Gastrocnemius medialis (tissue), 4 donors: ENCODE results near the gene ZNF506. TPM values are rescaled to one million over a fixed set of nuclear protein-coding genes. Genes with fewer than 3 reads are reported as not detected.
"Not testable (repeated sequence)": the region's sequence is repeated elsewhere in the genome, so short reads cannot be mapped to it uniquely, and the experiment has no call there.

Experiments used
- ATAC-seq, 2 donors: fragments of 150-250 bp; one replicate each; pipeline ENCODE4 v1.9.1; 2016
- DNase-seq, 2 donors: peaks; one replicate each; pipeline ENCODE4 v3.0.0-alpha.2; 2019
- H3K27ac ChIP-seq, 4 donors: fragments of 200-600 bp; sonication (generic); 1 replicate in 1 of 4; 2 replicates in 3 of 4; pipeline ENCODE4 v1.5.1; 2016 to 2018; ENCODE audit warnings: mild to moderate bottlenecking in 2 of 4, moderate library complexity in 1 of 4
- H3K27me3 ChIP-seq, 3 donors: fragments of 200-600 bp; sonication (generic) in 2 of 3; 1 replicate in 1 of 3; 2 replicates in 2 of 3; pipeline versions ENCODE4 v1.5.1 to v1.6.0; 2016 to 2019; ENCODE audit warnings: mild to moderate bottlenecking in 1 of 3, moderate library complexity in 1 of 3
- H3K36me3 ChIP-seq, 2 donors: fragments of 200-600 bp; sonication (generic) in 1 of 2; one replicate each; pipeline ENCODE4 v1.5.1; 2017 to 2018
- H3K4me1 ChIP-seq, 2 donors: fragments of 200-600 bp; sonication (generic) in 1 of 2; one replicate each; pipeline ENCODE4 v1.5.1; 2016 to 2017; ENCODE audit warnings: mild to moderate bottlenecking in 2 of 2
- H3K4me3 ChIP-seq, 4 donors: fragments of 200-600 bp; sonication (generic) in 3 of 4; 1 replicate in 1 of 4; 2 replicates in 3 of 4; pipeline ENCODE4 v1.5.1; 2016 to 2019; ENCODE audit warnings: mild to moderate bottlenecking in 2 of 4
- H3K9me3 ChIP-seq, 3 donors: fragments of 200-600 bp; sonication (generic) in 2 of 3; 1 replicate in 1 of 3; 2 replicates in 2 of 3; pipeline ENCODE4 v1.5.1; 2016 to 2019
- CTCF ChIP-seq, 5 experiments: fragments of 450-650 bp in 3 of 5; fragments of 200-600 bp in 2 of 5; sonication (generic) in 2 of 5; IDR thresholded peaks in 4 of 5; conservative IDR thresholded peaks in 1 of 5; 1 replicate in 4 of 5; 2 replicates in 1 of 5; pipeline ENCODE4 v1.5.1; 2016 to 2019; ENCODE audit warnings: antibody characterized with exemption in 5 of 5, mild to moderate bottlenecking in 3 of 5, moderate library complexity in 3 of 5
- POLR2A ChIP-seq, 2 donors: fragments of 450-650 bp; IDR thresholded peaks; one replicate each; pipeline ENCODE4 v1.6.1; 2017; ENCODE audit warnings: antibody characterized with exemption in 2 of 2, mild to moderate bottlenecking in 2 of 2, moderate library complexity in 2 of 2
- in situ Hi-C, 4 donors: fragments of 200-750 bp; cut with MboI; loops; one replicate each; pipeline versions ENCODE4 v1.15.0 to v1.8.0; 2017; ENCODE audit warnings: low sequenced_read_pairs in 4 of 4
- intact Hi-C: fragments of 100-400 bp; cut with DNase I; formaldehyde crosslinking; loops from one replicate; pipeline ENCODE4 v1.15.1; 2023; ENCODE audit warnings: low total_unique reads
- total RNA-seq, 4 donors: library from RNA; depleted of rRNA; stranded (reverse); fragments of >200 nt; gene quantifications; one replicate each; pipeline versions ENCODE4 v1.1.0 to v1.2.3, GENCODE V29; 2016

ZNF506 gene
- total RNA-seq, 4 donors from 2014 or later, result 6.3 to 18.7 (median 14.9) TPM

DNA sequence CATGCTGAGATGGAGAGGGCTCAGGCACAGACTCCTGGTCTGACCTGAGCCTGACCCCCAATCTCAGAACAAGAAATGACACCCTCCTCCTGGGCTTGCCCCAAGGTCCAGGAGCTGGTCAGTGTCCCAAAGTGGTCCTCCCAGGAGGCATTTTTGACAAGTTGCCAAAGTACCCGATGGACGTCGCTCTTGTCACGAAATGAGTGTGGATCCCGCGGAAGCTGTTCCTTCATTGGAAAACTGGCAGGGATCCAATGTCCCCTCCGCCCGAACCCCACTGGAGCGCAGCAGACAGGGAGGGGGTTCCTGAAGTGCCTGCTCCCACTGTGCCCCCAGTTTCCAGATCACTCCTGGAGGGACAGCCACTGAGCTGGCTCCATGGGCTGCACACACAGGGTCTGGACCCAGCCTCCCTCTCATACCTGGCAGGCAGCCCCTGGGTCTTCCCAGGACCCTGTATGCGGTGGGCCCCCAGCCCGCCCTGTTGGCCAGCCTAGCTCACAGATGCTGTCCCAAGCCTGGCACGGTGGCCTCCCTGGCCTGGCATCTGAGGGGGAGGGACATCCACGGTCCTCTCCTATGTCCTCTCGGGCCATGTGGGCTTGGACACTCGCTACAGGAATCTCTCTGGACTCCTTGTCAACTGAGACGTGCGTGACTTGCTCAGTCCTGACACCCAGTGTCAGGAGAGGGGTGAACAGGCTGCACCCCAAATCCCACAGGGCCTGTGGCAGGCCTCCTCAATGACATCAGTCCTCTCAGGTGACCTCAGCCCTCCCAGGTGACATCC is 75.9 kb downstream of the ZNF506 start:
- H3K27ac ChIP-seq, result no peak overlapping the region
- H3K36me3 ChIP-seq, result no peaks in the 10 kb centered on the region
- intact Hi-C loops (no loop called here), in situ Hi-C loops (no loop called here)
- H3K4me1 ChIP-seq, result no peaks in the 10 kb centered on the region
- DNase-seq, result no peak
- H3K4me3 ChIP-seq, result no peak overlapping the region
- H3K27me3 ChIP-seq, result no peaks in the 10 kb centered on the region
- ATAC-seq, result no peak
- H3K9me3 ChIP-seq, result no peaks in the 10 kb centered on the region
- TF ChIP-seq POLR2A (IDR thresholded peaks at IDR 0.05), result no peak

GRCh38 chr19:19744641-19745040 is 76.9 kb downstream of the ZNF506 start:
- DNase-seq, result no peak
- Histone ChIP-seq H3K27ac (no peak overlapping the region), H3K27me3 (no peaks in the 10 kb centered on the region), H3K9me3 (no peaks in the 10 kb centered on the region), H3K4me3 (no peak overlapping the region), H3K36me3 (no peaks in the 10 kb centered on the region), H3K4me1 (no peaks in the 10 kb centered on the region)
- intact Hi-C loops, result no loop called here
- TF ChIP-seq CTCF (IDR thresholded peaks at IDR 0.05 in 4 of 5, conservative IDR thresholded peaks at IDR 0.05 in 1 of 5) (no peak), POLR2A (IDR thresholded peaks at IDR 0.05) (no peak)
- in situ Hi-C loops, result no loop called here
- no peak for ATAC-seq

GRCh38 chr19:19743921-19744320 is 77.6 kb downstream of the ZNF506 start:
- H3K4me1 ChIP-seq, in situ Hi-C loops, H3K9me3 ChIP-seq, H3K27me3 ChIP-seq, ATAC-seq, DNase-seq, H3K4me3 ChIP-seq, intact Hi-C loops, H3K27ac ChIP-seq, H3K36me3 ChIP-seq: not testable (repeated sequence)

GRCh38 chr19:19743176-19743575 is 78.4 kb downstream of the ZNF506 start:
- TF ChIP-seq CTCF (IDR thresholded peaks at IDR 0.05 in 4 of 5, conservative IDR thresholded peaks at IDR 0.05 in 1 of 5) (no peak), POLR2A (IDR thresholded peaks at IDR 0.05) (no peak)
- no peaks in the 10 kb centered on the region for H3K9me3 ChIP-seq
- no peak overlapping the region for H3K4me3 ChIP-seq
- ATAC-seq (no peak), DNase-seq (no peak)
- no peaks in the 10 kb centered on the region for H3K27me3 ChIP-seq
- in situ Hi-C loops, result no loop called here
- H3K4me1 ChIP-seq, result no peaks in the 10 kb centered on the region
- no peaks in the 10 kb centered on the region for H3K36me3 ChIP-seq
- intact Hi-C loops, result no loop called here
- H3K27ac ChIP-seq, result no peak overlapping the region

- no peak overlapping the region for H3K4me3 ChIP-seq
- H3K36me3 ChIP-seq, result no peaks in the 10 kb centered on the region
- no peaks in the 10 kb centered on the region for H3K4me1 ChIP-seq
- intact Hi-C loops (no loop called here), in situ Hi-C loops (no loop called here)
- no peaks in the 10 kb centered on the region for H3K9me3 ChIP-seq
- no peaks in the 10 kb centered on the region for H3K27me3 ChIP-seq
- no peak overlapping the region for H3K27ac ChIP-seq
- no peak for TF ChIP-seq POLR2A (IDR thresholded peaks at IDR 0.05)
- TF ChIP-seq CTCF (IDR thresholded peaks at IDR 0.05 in 4 of 5, conservative IDR thresholded peaks at IDR 0.05 in 1 of 5), result no peak
- ATAC-seq (no peak), DNase-seq (no peak)
Observed at GRCh38 chr19:19742773-19743172, 78.8 kb downstream of the ZNF506 start.

Other genes starting within 250 kb of the ZNF506 start
- gene PBX4, start 203.1 kb downstream of the ZNF506 start, total RNA-seq, result not detected
- gene LPAR2, start 193.5 kb downstream of the ZNF506 start, total RNA-seq, result 1 to 10 TPM in 1 of 4 donors, under 1 TPM in 2, not detected in 1; 0.15 to 1.3 (median 0.27) TPM
- gene GMIP, start 178.1 kb downstream of the ZNF506 start, total RNA-seq, result 1 to 10 TPM in 3 of 4 donors, not detected in 1; 1.2 to 2.6 (median 1.6) TPM
- gene ATP13A1, start 158.1 kb downstream of the ZNF506 start, total RNA-seq, result 100 to 1,000 TPM in 2 of 4 donors, 10 to 100 TPM in 2; 51.8 to 111 (median 82.8) TPM
- gene ZNF101, start 152.9 kb downstream of the ZNF506 start, total RNA-seq, result 1 to 10 TPM in 3 of 4 donors, under 1 TPM in 1; 0.39 to 9.7 (median 2.5) TPM
- gene ZNF14, start 88.6 kb downstream of the ZNF506 start, total RNA-seq, result 1 to 10 TPM in 3 of 4 donors, under 1 TPM in 1; 0.97 to 2.1 (median 1.7) TPM
- gene ZNF253, start 44.1 kb upstream of the ZNF506 start, total RNA-seq, result 1 to 10 TPM; 3.1 to 9.5 (median 6.3) TPM
- 1 to 10 TPM in 2 of 4 donors, under 1 TPM in 2; 0.36 to 4.1 (median 0.89) TPM for gene ZNF93, start 79.2 kb upstream of the ZNF506 start, total RNA-seq
- gene ZNF682, start 217.8 kb upstream of the ZNF506 start, total RNA-seq, result 1 to 10 TPM in 1 of 4 donors, under 1 TPM in 1, not detected in 2; 0.44 to 6.3 TPM